Liver (tissue), 10 donors: Measurements from ENCODE around the gene THEM4. TPM values are rescaled to one million over a fixed set of nuclear protein-coding genes. Genes with fewer than 3 reads are reported as not detected.

Source experiments
- DNase-seq: peaks from one replicate; pipeline ENCODE4 v3.0.0-alpha.2; 2017; ENCODE audit warnings: low spot score
- H3K27ac ChIP-seq, 2 donors: one replicate each; pipeline ENCODE4 v1.7.0; 2013; ENCODE audit warnings: inconsistent platforms in 2 of 2, low read length in 2 of 2, control low read depth in 1 of 2, low read depth in 1 of 2, mild to moderate bottlenecking in 1 of 2
- H3K27me3 ChIP-seq, 4 donors: one replicate each; pipeline versions ENCODE4 v1.6.1 to v1.7.0; 2013; ENCODE audit warnings: low read length in 3 of 4, inconsistent platforms in 1 of 4, mild to moderate bottlenecking in 1 of 4, moderate library complexity in 1 of 4; ENCODE audit not compliant: control insufficient read depth in 4 of 4, insufficient read depth in 4 of 4
- H3K36me3 ChIP-seq, 4 donors: one replicate each; pipeline versions ENCODE4 v1.6.1 to v1.7.0; 2013; ENCODE audit warnings: low read length in 3 of 4, mild to moderate bottlenecking in 3 of 4, low read depth in 1 of 4, moderate library complexity in 1 of 4; ENCODE audit not compliant: control insufficient read depth in 4 of 4, insufficient read depth in 3 of 4
- H3K4me1 ChIP-seq, 4 donors: one replicate each; pipeline versions ENCODE4 v1.6.1 to v1.7.0; 2013; ENCODE audit warnings: low read length in 3 of 4, mild to moderate bottlenecking in 3 of 4, moderate library complexity in 1 of 4; ENCODE audit not compliant: control insufficient read depth in 4 of 4, insufficient read depth in 4 of 4
- H3K4me3 ChIP-seq, 3 donors: one replicate each; pipeline versions ENCODE4 v1.6.1 to v1.7.0; 2013; ENCODE audit warnings: low read length in 3 of 3, control low read depth in 1 of 3, low read depth in 1 of 3, mild to moderate bottlenecking in 1 of 3
- H3K9ac ChIP-seq, 2 donors: one replicate each; pipeline ENCODE4 v1.7.0; 2013; ENCODE audit warnings: low read length in 2 of 2, mild to moderate bottlenecking in 2 of 2, moderate library complexity in 2 of 2, control low read depth in 1 of 2, low read depth in 1 of 2
- H3K9me3 ChIP-seq, 4 donors: one replicate each; pipeline versions ENCODE4 v1.6.1 to v1.7.0; 2013; ENCODE audit warnings: low read length in 3 of 4; ENCODE audit not compliant: control insufficient read depth in 4 of 4
- FOXA1 ChIP-seq: IDR thresholded peaks from 2 replicates; pipeline ENCODE4 v1.6.1; 2016; ENCODE audit warnings: antibody characterized with exemption
- FOXA2 ChIP-seq: IDR thresholded peaks from 2 replicates; pipeline ENCODE4 v1.6.1; 2016; ENCODE audit warnings: antibody characterized with exemption
- GABPA ChIP-seq, 2 donors: IDR thresholded peaks in 1 of 2; conservative IDR thresholded peaks in 1 of 2; 2 replicates each; pipeline ENCODE4 v1.6.1; 2016; ENCODE audit warnings: antibody characterized with exemption in 2 of 2, mild to moderate bottlenecking in 1 of 2, moderate library complexity in 1 of 2
- HNF4G ChIP-seq: IDR thresholded peaks from 2 replicates; pipeline ENCODE4 v1.6.1; 2016; ENCODE audit warnings: antibody characterized with exemption
- MAX ChIP-seq: IDR thresholded peaks from 2 replicates; pipeline ENCODE4 v1.6.1; 2016; ENCODE audit warnings: antibody characterized with exemption
- NR2F2 ChIP-seq: IDR thresholded peaks from 2 replicates; pipeline ENCODE4 v1.6.1; 2016; ENCODE audit warnings: antibody characterized with exemption
- REST ChIP-seq: IDR thresholded peaks from 2 replicates; pipeline ENCODE4 v1.6.1; 2016; ENCODE audit warnings: antibody characterized with exemption, mild to moderate bottlenecking
- RXRA ChIP-seq, 2 donors: IDR thresholded peaks; 2 replicates each; pipeline ENCODE4 v1.6.1; 2017 to 2018; ENCODE audit warnings: antibody characterized with exemption in 2 of 2, mild to moderate bottlenecking in 1 of 2
- SP1 ChIP-seq: IDR thresholded peaks from 2 replicates; pipeline ENCODE4 v1.6.1; 2018; ENCODE audit warnings: antibody characterized with exemption, mild to moderate bottlenecking
- ZBTB33 ChIP-seq: IDR thresholded peaks from 2 replicates; pipeline ENCODE4 v1.6.1; 2016; ENCODE audit warnings: antibody characterized with exemption
- WGBS: extraction: QIAGEN DNeasy Blood & Tissue Kit; methylation state at CpG from one replicate; pipeline ENCODE4 v1.1.7; 2013; 5-methylcytosine and 5-hydroxymethylcytosine counted together
- polyA plus RNA-seq, 2 donors: library from polyadenylated mRNA; stranded (reverse) in 1 of 2; unstranded in 1 of 2; fragments of 200-250 nt in 1 of 2; fragments of >200 nt in 1 of 2; fragmentation: Nextera tagmentation in 1 of 2; extraction: Ambion mirVana in 1 of 2; gene quantifications; one replicate each; pipeline versions ENCODE4 v1.2.1 to v1.2.3, GENCODE V29; 2013 to 2015
- small RNA-seq: library from RNA; depleted of rRNA; stranded (forward); fragments of <200 nt; gene quantifications from one replicate; pipeline ENCODE3, GENCODE V24; 2014
- total RNA-seq, 2 donors: library from RNA; depleted of rRNA; stranded (reverse); fragments of >200 nt; gene quantifications; one replicate each; pipeline ENCODE4 v1.2.3, GENCODE V29; 2014
- donor health status: healthy.
- donor health status: healthy.
- donor health status: healthy.
- donor health status: healthy.
- donor health status: healthy.

THEM4 gene
- total and polyA plus RNA-seq, 4 donors, result 6.1 to 16.2 (median 9.8) TPM

- WGBS, result 67% methylated on average over 21 of the region's 21 CpGs
- Histone ChIP-seq H3K9me3 (no peaks in the 10 kb centered on the region), H3K4me1 (peaks cover 11 to 87% (median 67%) of the 10 kb centered on the region in 4 donors), H3K27ac (no peak overlapping the region), H3K4me3 (no peak overlapping the region), H3K36me3 (peaks cover 2 to 12% (median 4%) of the 10 kb centered on the region in 4 donors), H3K9ac (no peak overlapping the region), H3K27me3 (no peaks in the 10 kb centered on the region)
- no peak for TF ChIP-seq FOXA2
- no peak for TF ChIP-seq SP1
- no peak for TF ChIP-seq NR2F2
- no peak for TF ChIP-seq FOXA1
- no peak for TF ChIP-seq GABPA (IDR thresholded peaks at IDR 0.05 in 1 of 2, conservative IDR thresholded peaks at IDR 0.05 in 1 of 2)
- no peak for TF ChIP-seq MAX
- no peak for TF ChIP-seq REST
- TF ChIP-seq ZBTB33, result no peak
- no peak for TF ChIP-seq HNF4G
- no peak for DNase-seq
Observed at GRCh38 chr1:151825751-151826660, 83.3 kb downstream of the THEM4 start.

- 45% methylated on average over 9 of the region's 9 CpGs for WGBS
- H3K4me3 ChIP-seq, result no peak overlapping the region
- DNase-seq, result no peak
Observed at GRCh38 chr1:151825204-151825603, 84.1 kb downstream of the THEM4 start.

More at GRCh38 chr1:151825204-151825603, 84.1 kb downstream of the THEM4 start:
- Histone ChIP-seq H3K4me1 (peaks cover 14 to 91% (median 72%) of the 10 kb centered on the region in 4 donors), H3K27me3 (no peaks in the 10 kb centered on the region), H3K9me3 (no peaks in the 10 kb centered on the region), H3K27ac (no peak overlapping the region), H3K9ac (no peak overlapping the region), H3K36me3 (peaks cover 2 to 12% (median 4%) of the 10 kb centered on the region in 4 donors)
- TF ChIP-seq RXRA (IDR thresholded peaks at IDR 0.05) (peak; percentile 20 to 58), HNF4G (no peak)

Small RNA genes within 50 kb of the gene (small RNA-seq; reads per million reads assigned to genes)
- not detected for gene RF00019

Other genes starting within 250 kb of the THEM4 start
- under 1 TPM in 1 of 2 donors, not detected in 1; 0.28 TPM for gene CELF3, start 192.7 kb downstream of the THEM4 start, total RNA-seq
- gene CELF3, start 192.7 kb downstream of the THEM4 start, polyA plus RNA-seq, result not detected
- gene RIIAD1, start 188.0 kb downstream of the THEM4 start, total RNA-seq, result not detected
- not detected for gene RIIAD1, start 188.0 kb downstream of the THEM4 start, polyA plus RNA-seq
- 10 to 100 TPM; 22.5 to 34.6 TPM for gene MRPL9, start 146.0 kb downstream of the THEM4 start, total RNA-seq
- 10 to 100 TPM; 28.6 to 43.5 TPM for gene MRPL9, start 146.0 kb downstream of the THEM4 start, polyA plus RNA-seq
- 1 to 10 TPM; 5.1 to 6.7 TPM for gene TDRKH, start 119.0 kb downstream of the THEM4 start, total RNA-seq
- gene TDRKH, start 119.0 kb downstream of the THEM4 start, polyA plus RNA-seq, result 1 to 10 TPM; 1.5 to 2.6 TPM
- gene LINGO4, start 104.1 kb downstream of the THEM4 start, total RNA-seq, result under 1 TPM; 0.05 to 0.50 TPM
- gene LINGO4, start 104.1 kb downstream of the THEM4 start, polyA plus RNA-seq, result under 1 TPM in 1 of 2 donors, not detected in 1; 0.09 TPM
- gene RORC, start 77.7 kb downstream of the THEM4 start, total RNA-seq, result 10 to 100 TPM in 1 of 2 donors, 1 to 10 TPM in 1; 2.9 to 59.2 TPM
- gene RORC, start 77.7 kb downstream of the THEM4 start, polyA plus RNA-seq, result 10 to 100 TPM; 10.7 to 15.4 TPM
- not detected for gene C2CD4D, start 69.7 kb downstream of the THEM4 start, total RNA-seq
- under 1 TPM; 0.02 to 0.08 TPM for gene C2CD4D, start 69.7 kb downstream of the THEM4 start, polyA plus RNA-seq
- under 1 TPM in 1 of 2 donors, not detected in 1; 0.09 TPM for gene THEM5, start 55.8 kb downstream of the THEM4 start, total RNA-seq
- not detected for gene THEM5, start 55.8 kb downstream of the THEM4 start, polyA plus RNA-seq
- 10 to 100 TPM in 1 of 2 donors, 1 to 10 TPM in 1; 7.0 to 23.1 TPM for gene S100A10, start 84.3 kb upstream of the THEM4 start, total RNA-seq
- 10 to 100 TPM; 47.8 to 99.5 TPM for gene S100A10, start 84.3 kb upstream of the THEM4 start, polyA plus RNA-seq
- gene S100A11, start 127.5 kb upstream of the THEM4 start, total RNA-seq, result 10 to 100 TPM in 1 of 2 donors, 1 to 10 TPM in 1; 9.9 to 10.3 TPM
- 10 to 100 TPM; 51.6 to 76.1 TPM for gene S100A11, start 127.5 kb upstream of the THEM4 start, polyA plus RNA-seq
- gene TCHHL1, start 179.6 kb upstream of the THEM4 start, total RNA-seq, result not detected
- gene TCHHL1, start 179.6 kb upstream of the THEM4 start, polyA plus RNA-seq, result not detected
- gene TCHH, start 205.9 kb upstream of the THEM4 start, total RNA-seq, result under 1 TPM; 0.05 to 0.33 TPM
- gene TCHH, start 205.9 kb upstream of the THEM4 start, polyA plus RNA-seq, result under 1 TPM; 0.07 to 0.09 TPM
- not detected for gene RPTN, start 249.7 kb upstream of the THEM4 start, total RNA-seq
- not detected for gene RPTN, start 249.7 kb upstream of the THEM4 start, polyA plus RNA-seq